ENCODE data around the gene ARHGEF10L. TPM values are rescaled to one million over a fixed set of nuclear protein-coding genes. Genes with fewer than 3 reads are reported as not detected.

Gene ARHGEF10L
- total RNA-seq, 1 donor from 2014 or later, result 49.4 TPM

- DNase-seq (ENCODE audit: low read depth), result no peak
Observed at GRCh38 chr1:17523321-17524041, 16.0 kb upstream of the ARHGEF10L start.

- DNase-seq (ENCODE audit: low read depth), result no peak
Observed at GRCh38 chr1:17524645-17525044, 14.9 kb upstream of the ARHGEF10L start.

- no peak for DNase-seq (ENCODE audit: low read depth)
Observed at GRCh38 chr1:17525996-17526686, 13.4 kb upstream of the ARHGEF10L start.

GRCh38 chr1:17527036-17527914 lies 12.2 kb upstream of the ARHGEF10L start:
- DNase-seq (ENCODE audit: low read depth), result peak; percentile 15

- no peak for DNase-seq (ENCODE audit: low read depth)
Observed at GRCh38 chr1:17529381-17529780, 10.1 kb upstream of the ARHGEF10L start.

- no peak for DNase-seq (ENCODE audit: low read depth)
Observed at GRCh38 chr1:17531343-17531681, 8.2 kb upstream of the ARHGEF10L start.

- DNase-seq (ENCODE audit: low read depth), result peak; percentile 53
Observed at GRCh38 chr1:17531682-17532487, 7.6 kb upstream of the ARHGEF10L start.

- no peak for DNase-seq (ENCODE audit: low read depth)
Observed at GRCh38 chr1:17533201-17533600, 6.3 kb upstream of the ARHGEF10L start.

- DNase-seq (ENCODE audit: low read depth), result no peak
Observed at GRCh38 chr1:17535300-17535936, 4.1 kb upstream of the ARHGEF10L start.

GRCh38 chr1:17538010-17538409 lies 1.5 kb upstream of the ARHGEF10L start:
- DNase-seq (ENCODE audit: low read depth), result no peak

- DNase-seq (ENCODE audit: low read depth), result no peak
Observed at GRCh38 chr1:17538428-17539117, 925 bp upstream of the ARHGEF10L start.

GRCh38 chr1:17539118-17539476 lies 401 bp upstream of the ARHGEF10L start:
- no peak for DNase-seq (ENCODE audit: low read depth)

- peak; percentile 32 for DNase-seq (ENCODE audit: low read depth)
Observed at GRCh38 chr1:17540255-17541001, 930 bp downstream of the ARHGEF10L start.

GRCh38 chr1:17542645-17543044 lies 3.1 kb downstream of the ARHGEF10L start:
- no peak for DNase-seq (ENCODE audit: low read depth)

GRCh38 chr1:17544776-17545350 lies 5.4 kb downstream of the ARHGEF10L start:
- no peak for DNase-seq (ENCODE audit: low read depth)

- peak; percentile 38 for DNase-seq (ENCODE audit: low read depth)
Observed at GRCh38 chr1:17545356-17545755, 5.9 kb downstream of the ARHGEF10L start.

- DNase-seq (ENCODE audit: low read depth), result no peak
Observed at GRCh38 chr1:17546946-17547670, 7.6 kb downstream of the ARHGEF10L start.

GRCh38 chr1:17549384-17549783 lies 9.9 kb downstream of the ARHGEF10L start:
- no peak for DNase-seq (ENCODE audit: low read depth)

All from myocyte (in vitro differentiated cells).